HG03175 (cell line): ENCODE results near the gene PRMT5.
A peak's percentile ranks its signal among the peaks of the same experiment; 100 is the strongest.
"Not testable (repeated sequence)": the region's sequence is repeated elsewhere in the genome, so short reads cannot be mapped to it uniquely, and the experiment has no call there.

Source experiments
- ATAC-seq: cut with Tn5 transposase; IDR thresholded peaks from one replicate; pipeline ENCODE4 v1.9.1; 2021; ENCODE audit warnings: mild to moderate bottlenecking, moderate library complexity; ENCODE audit not compliant: unreplicated experiment

Gene PRMT5

GRCh38 chr14:22929104-22929960 is at the start of gene PRMT5:
TSS of gene PRMT5 (minus strand) at chr14:22929376. CDS start at chr14:22929361, 15 bp downstream.
- ATAC-seq = peak; percentile 94

- no peak for ATAC-seq
Observed at GRCh38 chr14:22978487-22978837, 49.3 kb upstream of the PRMT5 start.

GRCh38 chr14:22977684-22978486 is 48.7 kb upstream of the PRMT5 start:
- no peak for ATAC-seq

GRCh38 chr14:22977434-22977683 is 48.2 kb upstream of the PRMT5 start:
- ATAC-seq = no peak

- ATAC-seq = no peak
Observed at GRCh38 chr14:22976620-22977433, 47.7 kb upstream of the PRMT5 start.

- ATAC-seq = no peak
Observed at GRCh38 chr14:22974530-22975313, 45.5 kb upstream of the PRMT5 start.

GRCh38 chr14:22973217-22974032 is 44.2 kb upstream of the PRMT5 start:
- no peak for ATAC-seq

- no peak for ATAC-seq
Observed at GRCh38 chr14:22972313-22972930, 43.2 kb upstream of the PRMT5 start.

GRCh38 chr14:22971152-22971551 is 42.0 kb upstream of the PRMT5 start:
- no peak for ATAC-seq

GRCh38 chr14:22966783-22967269 is 37.6 kb upstream of the PRMT5 start:
- no peak for ATAC-seq

GRCh38 chr14:22965916-22966782 is 37.0 kb upstream of the PRMT5 start:
- ATAC-seq = not testable (repeated sequence)

GRCh38 chr14:22962061-22962676 is 33.0 kb upstream of the PRMT5 start:
- no peak for ATAC-seq

GRCh38 chr14:22955702-22956569 is 26.8 kb upstream of the PRMT5 start:
- ATAC-seq = no peak

GRCh38 chr14:22952418-22952817 is 23.2 kb upstream of the PRMT5 start:
- no peak for ATAC-seq

GRCh38 chr14:22951795-22952194 is 22.6 kb upstream of the PRMT5 start:
- ATAC-seq = not testable (repeated sequence)

- ATAC-seq = no peak
Observed at GRCh38 chr14:22945642-22946041, 16.5 kb upstream of the PRMT5 start.

GRCh38 chr14:22939684-22940083 is 10.5 kb upstream of the PRMT5 start:
- ATAC-seq = no peak
